HepG2 (cell line): ENCODE measurements around the gene SMIM31.

Source experiments
- CTCF ChIP-seq: sonication (generic); formaldehyde crosslinking; IDR thresholded peaks from 2 replicates; pipeline ENCODE4 v1.5.0; 2020; ENCODE audit warnings: mild to moderate bottlenecking, missing genetic modification reagents, moderate library complexity
- FOXA1 ChIP-seq, 2 experiments: fragments of 450-650 bp in 1 of 2; sonication (generic) in 1 of 2; formaldehyde crosslinking in 1 of 2; IDR thresholded peaks; 2 replicates each; pipeline versions ENCODE4 v1.4.0 to v1.6.1; 2016 to 2020; ENCODE audit warnings: missing genetic modification reagents in 1 of 2
- HBP1 ChIP-seq: IDR thresholded peaks from 2 replicates; pipeline ENCODE4 v1.6.1; 2016; ENCODE audit warnings: low read depth, control low read depth
- PREB ChIP-seq: sonication (generic); formaldehyde crosslinking; IDR thresholded peaks from 2 replicates; pipeline ENCODE4 v1.4.0; 2020; ENCODE audit warnings: missing genetic modification reagents
- SSRP1 ChIP-seq: IDR thresholded peaks from 2 replicates; pipeline ENCODE4 v1.6.1; 2016; ENCODE audit warnings: control low read depth
- YY1 ChIP-seq: IDR thresholded peaks from 2 replicates; pipeline ENCODE4 v1.6.1; 2011; ENCODE audit warnings: low read length, low read depth, moderate library complexity, mild to moderate bottlenecking; ENCODE audit not compliant: insufficient read depth, insufficient replicate concordance
- ZNF503 ChIP-seq: sonication (generic); formaldehyde crosslinking; IDR thresholded peaks from 2 replicates; pipeline ENCODE4 v1.4.0; 2020; ENCODE audit warnings: missing genetic modification reagents
- TF ChIP-seq, protein P1 (sequence below), 2 experiments: sonication (generic) in 1 of 2; formaldehyde crosslinking in 1 of 2; IDR thresholded peaks; 2 replicates each; pipeline versions ENCODE4 v1.5.1 to v1.6.1; 2011 to 2020; ENCODE audit warnings: borderline replicate concordance in 1 of 2, low read depth in 1 of 2, low read length in 1 of 2, mild to moderate bottlenecking in 1 of 2, missing genetic modification reagents in 1 of 2, moderate library complexity in 1 of 2
- TF ChIP-seq, protein P2 (sequence below): sonication (generic); formaldehyde crosslinking; IDR thresholded peaks from 2 replicates; pipeline ENCODE4 v1.4.0; 2020; ENCODE audit warnings: missing genetic modification reagents
- TF ChIP-seq, protein P3 (sequence below): sonication (generic); formaldehyde crosslinking; IDR thresholded peaks from 2 replicates; pipeline ENCODE4 v1.5.1; 2020; ENCODE audit warnings: mild to moderate bottlenecking, missing genetic modification reagents, moderate library complexity

- TF ChIP-seq, protein P1, sequence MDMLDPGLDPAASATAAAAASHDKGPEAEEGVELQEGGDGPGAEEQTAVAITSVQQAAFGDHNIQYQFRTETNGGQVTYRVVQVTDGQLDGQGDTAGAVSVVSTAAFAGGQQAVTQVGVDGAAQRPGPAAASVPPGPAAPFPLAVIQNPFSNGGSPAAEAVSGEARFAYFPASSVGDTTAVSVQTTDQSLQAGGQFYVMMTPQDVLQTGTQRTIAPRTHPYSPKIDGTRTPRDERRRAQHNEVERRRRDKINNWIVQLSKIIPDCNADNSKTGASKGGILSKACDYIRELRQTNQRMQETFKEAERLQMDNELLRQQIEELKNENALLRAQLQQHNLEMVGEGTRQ (IDR thresholded peaks at IDR 0.05; ENCODE audit: low read depth, low read length), result no peak
- TF ChIP-seq, protein P1 (CRISPR knock-in tag; IDR thresholded peaks at IDR 0.05; ENCODE audit: borderline replicate concordance), result no peak
- TF ChIP-seq CTCF, result no peak
- TF ChIP-seq ZNF503 (CRISPR knock-in tag), result no peak
- TF ChIP-seq, protein P2, sequence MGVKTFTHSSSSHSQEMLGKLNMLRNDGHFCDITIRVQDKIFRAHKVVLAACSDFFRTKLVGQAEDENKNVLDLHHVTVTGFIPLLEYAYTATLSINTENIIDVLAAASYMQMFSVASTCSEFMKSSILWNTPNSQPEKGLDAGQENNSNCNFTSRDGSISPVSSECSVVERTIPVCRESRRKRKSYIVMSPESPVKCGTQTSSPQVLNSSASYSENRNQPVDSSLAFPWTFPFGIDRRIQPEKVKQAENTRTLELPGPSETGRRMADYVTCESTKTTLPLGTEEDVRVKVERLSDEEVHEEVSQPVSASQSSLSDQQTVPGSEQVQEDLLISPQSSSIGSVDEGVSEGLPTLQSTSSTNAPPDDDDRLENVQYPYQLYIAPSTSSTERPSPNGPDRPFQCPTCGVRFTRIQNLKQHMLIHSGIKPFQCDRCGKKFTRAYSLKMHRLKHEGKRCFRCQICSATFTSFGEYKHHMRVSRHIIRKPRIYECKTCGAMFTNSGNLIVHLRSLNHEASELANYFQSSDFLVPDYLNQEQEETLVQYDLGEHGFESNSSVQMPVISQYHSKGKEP, result no peak
- no peak for TF ChIP-seq SSRP1 (CRISPR knock-in tag)
- no peak for TF ChIP-seq HBP1 (CRISPR knock-in tag)
- TF ChIP-seq PREB, result no peak
- TF ChIP-seq, protein P3, sequence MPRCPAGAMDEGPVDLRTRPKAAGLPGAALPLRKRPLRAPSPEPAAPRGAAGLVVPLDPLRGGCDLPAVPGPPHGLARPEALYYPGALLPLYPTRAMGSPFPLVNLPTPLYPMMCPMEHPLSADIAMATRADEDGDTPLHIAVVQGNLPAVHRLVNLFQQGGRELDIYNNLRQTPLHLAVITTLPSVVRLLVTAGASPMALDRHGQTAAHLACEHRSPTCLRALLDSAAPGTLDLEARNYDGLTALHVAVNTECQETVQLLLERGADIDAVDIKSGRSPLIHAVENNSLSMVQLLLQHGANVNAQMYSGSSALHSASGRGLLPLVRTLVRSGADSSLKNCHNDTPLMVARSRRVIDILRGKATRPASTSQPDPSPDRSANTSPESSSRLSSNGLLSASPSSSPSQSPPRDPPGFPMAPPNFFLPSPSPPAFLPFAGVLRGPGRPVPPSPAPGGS (CRISPR knock-in tag), result no peak
- TF ChIP-seq YY1, result no peak
- no peak for TF ChIP-seq FOXA1 (IDR thresholded peaks at IDR 0.05)
- no peak for TF ChIP-seq FOXA1 (CRISPR knock-in tag; IDR thresholded peaks at IDR 0.05)
Observed at GRCh38 chr4:164772076-164772475, 18.1 kb downstream of the SMIM31 start.
